Esophagus muscularis mucosa (tissue), 4 donors: ENCODE results near the gene F9. TPM values are rescaled to one million over a fixed set of nuclear protein-coding genes. Genes with fewer than 3 reads are reported as not detected.
"Not testable (repeated sequence)": the region's sequence is repeated elsewhere in the genome, so short reads cannot be mapped to it uniquely, and the experiment has no call there.

Experiments
- DNase-seq: peaks from one replicate; pipeline ENCODE4 v3.0.0-alpha.2; 2017; ENCODE audit errors: extremely low spot score
- H3K27ac ChIP-seq, 4 donors: fragments of 200-600 bp; sonication (generic); replicated peaks in 1 of 4; 1 replicate in 3 of 4; 2 replicates in 1 of 4; pipeline ENCODE4 v1.5.1; 2016 to 2019; ENCODE audit warnings: mild to moderate bottlenecking in 1 of 4
- H3K27me3 ChIP-seq, 4 donors: fragments of 200-600 bp; sonication (generic); one replicate each; pipeline versions ENCODE4 v1.5.1 to v1.6.0; 2016 to 2019
- H3K36me3 ChIP-seq, 4 donors: fragments of 200-600 bp; sonication (generic); one replicate each; pipeline ENCODE4 v1.5.1; 2016 to 2019
- H3K4me1 ChIP-seq, 4 donors: fragments of 200-600 bp; sonication (generic); one replicate each; pipeline ENCODE4 v1.5.1; 2016 to 2019
- H3K4me3 ChIP-seq, 4 donors: fragments of 200-600 bp; sonication (generic); 1 replicate in 2 of 4; 2 replicates in 2 of 4; pipeline ENCODE4 v1.5.1; 2016 to 2019; ENCODE audit warnings: mild to moderate bottlenecking in 4 of 4, moderate library complexity in 1 of 4
- H3K9me3 ChIP-seq, 4 donors: fragments of 200-600 bp; sonication (generic); 1 replicate in 3 of 4; 2 replicates in 1 of 4; pipeline ENCODE4 v1.5.1; 2016 to 2019
- EP300 ChIP-seq: sonication (generic); formaldehyde crosslinking; IDR thresholded peaks from one replicate; pipeline ENCODE4 v1.6.1; 2017; ENCODE audit warnings: antibody characterized with exemption
- POLR2A ChIP-seq: fragments of 450-650 bp; IDR thresholded peaks from one replicate; pipeline ENCODE4 v1.6.1; 2017; ENCODE audit warnings: antibody characterized with exemption, moderate library complexity, mild to moderate bottlenecking, low read depth
- POLR2AphosphoS5 ChIP-seq, 2 donors: sonication (generic); formaldehyde crosslinking; IDR thresholded peaks; one replicate each; pipeline ENCODE4 v1.6.1; 2017; ENCODE audit warnings: antibody characterized with exemption in 2 of 2
- WGBS: methylation state at CpG from one replicate; pipeline ENCODE4 v1.1.5; 2018; 5-methylcytosine and 5-hydroxymethylcytosine counted together
- intact Hi-C: fragments of 100-400 bp; cut with DNase I; formaldehyde crosslinking; loops from one replicate; pipeline ENCODE4 v1.15.1; 2023
- total RNA-seq, 4 donors: library from RNA; depleted of rRNA; stranded (reverse); fragments of >200 nt; gene quantifications; one replicate each; pipeline versions ENCODE4 v1.1.0 to v1.2.1, GENCODE V29; 2016
- TF ChIP-seq, protein P1 (sequence below), 3 experiments: fragments of 200-600 bp in 2 of 3; fragments of 450-650 bp in 1 of 3; sonication (generic) in 2 of 3; IDR thresholded peaks; one replicate each; pipeline ENCODE4 v1.5.1; 2017 to 2019; ENCODE audit warnings: antibody characterized with exemption in 3 of 3, mild to moderate bottlenecking in 2 of 3, moderate library complexity in 1 of 3

F9 gene
- total RNA-seq, 4 donors from 2014 or later: not detected

DNA sequence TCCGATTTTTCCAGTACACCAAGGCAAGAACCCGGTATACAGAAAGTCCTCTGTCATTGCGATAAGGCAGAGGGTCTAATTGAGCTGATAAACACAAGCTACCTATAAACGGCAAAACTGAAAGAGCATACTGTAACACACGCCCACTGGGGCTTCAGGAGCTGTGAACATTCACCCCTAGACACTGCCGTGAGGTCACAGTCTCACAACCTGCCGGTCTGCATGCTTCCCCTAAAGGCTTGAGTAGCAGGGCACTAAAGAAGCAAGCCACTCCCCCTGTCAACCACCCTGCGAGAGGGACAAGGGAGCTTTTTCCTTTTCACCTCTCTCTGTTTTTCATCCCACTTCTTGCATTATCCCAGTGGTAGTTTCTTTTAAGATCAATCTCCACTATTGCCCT lies 22.4 kb upstream of the F9 start:
- Histone ChIP-seq H3K36me3 (no peaks in the 10 kb centered on the region), H3K27me3 (no peaks in the 10 kb centered on the region), H3K4me3 (no peak overlapping the region), H3K27ac (no peak overlapping the region), H3K4me1 (no peaks in the 10 kb centered on the region), H3K9me3 (no peaks in the 10 kb centered on the region)
- no peak for DNase-seq
- intact Hi-C loops: no loop called here
- 66% methylated on average over 8 of the region's 8 CpGs for WGBS
- TF ChIP-seq, protein P1, sequence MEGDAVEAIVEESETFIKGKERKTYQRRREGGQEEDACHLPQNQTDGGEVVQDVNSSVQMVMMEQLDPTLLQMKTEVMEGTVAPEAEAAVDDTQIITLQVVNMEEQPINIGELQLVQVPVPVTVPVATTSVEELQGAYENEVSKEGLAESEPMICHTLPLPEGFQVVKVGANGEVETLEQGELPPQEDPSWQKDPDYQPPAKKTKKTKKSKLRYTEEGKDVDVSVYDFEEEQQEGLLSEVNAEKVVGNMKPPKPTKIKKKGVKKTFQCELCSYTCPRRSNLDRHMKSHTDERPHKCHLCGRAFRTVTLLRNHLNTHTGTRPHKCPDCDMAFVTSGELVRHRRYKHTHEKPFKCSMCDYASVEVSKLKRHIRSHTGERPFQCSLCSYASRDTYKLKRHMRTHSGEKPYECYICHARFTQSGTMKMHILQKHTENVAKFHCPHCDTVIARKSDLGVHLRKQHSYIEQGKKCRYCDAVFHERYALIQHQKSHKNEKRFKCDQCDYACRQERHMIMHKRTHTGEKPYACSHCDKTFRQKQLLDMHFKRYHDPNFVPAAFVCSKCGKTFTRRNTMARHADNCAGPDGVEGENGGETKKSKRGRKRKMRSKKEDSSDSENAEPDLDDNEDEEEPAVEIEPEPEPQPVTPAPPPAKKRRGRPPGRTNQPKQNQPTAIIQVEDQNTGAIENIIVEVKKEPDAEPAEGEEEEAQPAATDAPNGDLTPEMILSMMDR (IDR thresholded peaks at IDR 0.05): no peak
- no peak for TF ChIP-seq POLR2AphosphoS5 (IDR thresholded peaks at IDR 0.05)
- no peak for TF ChIP-seq POLR2A
- no peak for TF ChIP-seq EP300

DNA sequence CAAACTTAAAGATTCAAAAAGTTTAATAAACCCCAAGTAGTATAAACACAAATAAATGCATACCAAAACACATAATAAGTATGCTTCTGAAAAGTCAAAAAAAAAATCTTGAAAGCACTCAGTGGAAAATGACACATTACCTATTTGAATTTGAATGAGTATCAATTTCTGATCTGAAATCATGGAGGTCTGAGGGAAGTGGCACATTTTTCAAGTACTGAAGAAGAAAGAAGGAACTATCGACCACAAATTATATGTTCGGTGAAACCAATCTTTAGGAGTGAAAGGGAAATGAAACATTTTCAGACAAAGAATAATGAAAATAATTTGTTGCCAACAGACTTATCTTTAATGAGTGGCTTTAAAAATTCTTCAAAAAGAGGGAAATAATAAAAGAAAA lies 12.1 kb upstream of the F9 start:
- Histone ChIP-seq H3K4me1 (no peaks in the 10 kb centered on the region), H3K36me3 (no peaks in the 10 kb centered on the region), H3K4me3 (no peak overlapping the region), H3K27ac (no peak overlapping the region), H3K27me3 (no peaks in the 10 kb centered on the region), H3K9me3 (no peaks in the 10 kb centered on the region)
- intact Hi-C loops: no loop called here
- DNase-seq: no peak
- TF ChIP-seq POLR2AphosphoS5 (IDR thresholded peaks at IDR 0.05): no peak
- TF ChIP-seq, protein P1 (IDR thresholded peaks at IDR 0.05): no peak
- no peak for TF ChIP-seq EP300
- TF ChIP-seq POLR2A: no peak
- 84% methylated on average over 2 of the region's 2 CpGs for WGBS

DNA sequence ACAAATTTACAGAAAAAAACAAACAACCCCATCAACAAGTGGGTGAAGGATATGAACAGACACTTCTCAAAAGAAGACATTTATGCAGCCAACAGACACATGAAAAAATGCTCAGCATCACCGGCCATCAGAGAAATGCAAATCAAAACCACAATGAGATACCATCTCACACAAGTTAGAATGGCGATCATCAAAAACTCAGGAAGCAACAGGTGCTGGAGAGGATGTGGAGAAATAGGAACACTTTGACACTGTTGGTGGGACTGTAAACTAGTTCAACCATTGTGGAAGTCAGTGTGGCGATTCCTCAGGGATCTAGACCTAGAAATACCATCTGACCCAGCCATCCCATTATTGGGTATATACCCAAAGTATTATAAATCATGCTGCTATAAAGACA lies 1.7 kb upstream of the F9 start:
- H3K4me1 ChIP-seq, H3K27ac ChIP-seq, H3K27me3 ChIP-seq, intact Hi-C loops, H3K36me3 ChIP-seq, H3K4me3 ChIP-seq, H3K9me3 ChIP-seq, DNase-seq: not testable (repeated sequence)
- whole genome bisulfite sequencing: 69% methylated on average over 3 of the region's 3 CpGs

DNA sequence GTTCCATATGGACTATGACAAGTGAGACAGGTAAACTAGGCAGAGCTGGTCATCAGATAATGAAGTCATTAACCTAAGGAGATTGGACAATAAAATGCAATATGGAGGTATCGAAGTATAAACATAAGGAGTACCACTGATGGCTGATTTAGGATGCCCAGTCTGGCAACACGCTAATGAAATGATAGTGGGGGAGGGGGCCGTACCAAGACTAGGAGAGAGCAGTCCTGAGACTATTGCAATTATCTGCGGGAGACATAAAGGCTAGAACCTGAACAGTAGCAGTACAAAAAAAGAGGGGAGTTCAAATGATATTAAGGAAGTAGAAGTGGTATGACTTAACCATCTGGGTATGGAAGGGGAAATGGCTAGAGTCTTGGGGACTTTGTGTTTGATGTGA lies 2.3 kb downstream of the F9 start:
- Histone ChIP-seq H3K27ac (no peak overlapping the region), H3K9me3 (no peaks in the 10 kb centered on the region), H3K27me3 (no peaks in the 10 kb centered on the region), H3K4me3 (no peak overlapping the region), H3K4me1 (no peaks in the 10 kb centered on the region), H3K36me3 (no peaks in the 10 kb centered on the region)
- DNase-seq: no peak
- 83% methylated on average over 4 of the region's 4 CpGs for WGBS
- intact Hi-C loops: no loop called here
- TF ChIP-seq EP300 (no peak), POLR2A (no peak), POLR2AphosphoS5 (IDR thresholded peaks at IDR 0.05) (no peak)
- TF ChIP-seq, protein P1 (IDR thresholded peaks at IDR 0.05): no peak

DNA sequence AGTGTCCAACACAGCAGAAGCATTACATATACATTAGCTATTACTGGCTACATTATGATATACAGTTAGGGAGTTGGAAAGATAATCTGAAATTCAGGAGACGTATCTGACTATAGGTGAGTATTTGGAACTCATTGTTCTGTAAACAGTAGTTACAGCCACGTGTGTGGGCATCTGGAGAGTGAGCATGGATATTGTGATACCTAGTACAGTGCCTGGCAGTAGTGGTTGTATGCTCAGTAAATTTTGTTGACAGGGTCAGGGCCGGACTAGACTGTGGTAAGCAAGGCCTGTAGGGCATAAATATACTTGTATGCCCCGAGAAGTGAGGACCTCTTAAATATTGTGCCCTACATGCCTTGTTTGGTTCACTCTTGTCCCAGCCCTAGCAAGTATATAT lies 2.9 kb downstream of the F9 start:
- 67% methylated on average over 4 of the region's 4 CpGs for WGBS
- no peaks in the 10 kb centered on the region for H3K27me3 ChIP-seq
- TF ChIP-seq POLR2A (no peak), EP300 (no peak), POLR2AphosphoS5 (IDR thresholded peaks at IDR 0.05) (no peak)
- TF ChIP-seq, protein P1 (IDR thresholded peaks at IDR 0.05): no peak
- no peaks in the 10 kb centered on the region for H3K4me1 ChIP-seq
- intact Hi-C loops: no loop called here
- H3K4me3 ChIP-seq: no peak overlapping the region
- H3K27ac ChIP-seq: no peak overlapping the region
- no peaks in the 10 kb centered on the region for H3K9me3 ChIP-seq
- no peaks in the 10 kb centered on the region for H3K36me3 ChIP-seq
- DNase-seq: no peak
